OCI-LY1 (cell line): ENCODE data around the gene CLCN5.

ENCODE experiments used
- EZH2 ChIP-seq: fragments of 200-600 bp; sonication (generic), shearing (Covaris generic); IDR thresholded peaks from 2 replicates; pipeline ENCODE4 v1.8.0; 2017; ENCODE audit warnings: borderline replicate concordance, mixed run types, mild to moderate bottlenecking, antibody characterized with exemption, low read length, moderate library complexity, mixed read lengths
- TF ChIP-seq, protein P1 (sequence below): fragments of 200-600 bp; sonication (generic), shearing (Covaris generic); IDR thresholded peaks from 2 replicates; pipeline ENCODE4 v1.5.1; 2017; ENCODE audit warnings: mild to moderate bottlenecking, antibody characterized with exemption, low read length, moderate library complexity, mixed read lengths

DNA sequence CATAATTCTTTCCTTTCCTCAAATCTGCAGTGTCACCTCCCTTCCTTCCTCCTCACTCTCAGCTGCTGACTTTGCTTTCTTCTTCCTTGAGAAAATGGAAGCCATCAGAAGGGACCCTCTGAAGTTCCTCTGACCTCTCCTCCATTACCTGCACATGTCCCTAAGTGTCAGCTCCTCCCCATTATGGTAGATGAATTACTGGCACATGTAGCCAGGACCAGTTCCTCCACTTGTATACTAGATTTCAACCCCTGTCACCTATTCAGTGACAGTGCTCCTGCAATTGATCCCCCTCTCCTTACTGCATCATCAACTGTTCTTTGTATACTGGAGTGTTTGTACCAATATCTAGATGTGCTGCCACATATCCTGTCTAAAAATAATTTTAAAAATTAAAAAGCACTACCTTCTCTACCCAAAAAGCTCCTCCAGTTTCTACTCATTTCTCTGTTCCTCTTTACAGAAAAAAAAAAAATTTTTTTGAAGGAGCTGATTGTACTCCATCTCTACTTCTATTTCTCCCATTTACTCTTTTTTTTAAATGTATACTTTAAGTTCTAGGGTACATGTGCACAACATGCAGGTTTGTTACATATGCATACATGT, 78.6 kb downstream of the CLCN5 start:
- TF ChIP-seq EZH2: no peak
- TF ChIP-seq, protein P1, sequence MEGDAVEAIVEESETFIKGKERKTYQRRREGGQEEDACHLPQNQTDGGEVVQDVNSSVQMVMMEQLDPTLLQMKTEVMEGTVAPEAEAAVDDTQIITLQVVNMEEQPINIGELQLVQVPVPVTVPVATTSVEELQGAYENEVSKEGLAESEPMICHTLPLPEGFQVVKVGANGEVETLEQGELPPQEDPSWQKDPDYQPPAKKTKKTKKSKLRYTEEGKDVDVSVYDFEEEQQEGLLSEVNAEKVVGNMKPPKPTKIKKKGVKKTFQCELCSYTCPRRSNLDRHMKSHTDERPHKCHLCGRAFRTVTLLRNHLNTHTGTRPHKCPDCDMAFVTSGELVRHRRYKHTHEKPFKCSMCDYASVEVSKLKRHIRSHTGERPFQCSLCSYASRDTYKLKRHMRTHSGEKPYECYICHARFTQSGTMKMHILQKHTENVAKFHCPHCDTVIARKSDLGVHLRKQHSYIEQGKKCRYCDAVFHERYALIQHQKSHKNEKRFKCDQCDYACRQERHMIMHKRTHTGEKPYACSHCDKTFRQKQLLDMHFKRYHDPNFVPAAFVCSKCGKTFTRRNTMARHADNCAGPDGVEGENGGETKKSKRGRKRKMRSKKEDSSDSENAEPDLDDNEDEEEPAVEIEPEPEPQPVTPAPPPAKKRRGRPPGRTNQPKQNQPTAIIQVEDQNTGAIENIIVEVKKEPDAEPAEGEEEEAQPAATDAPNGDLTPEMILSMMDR: no peak
